DOHH2 (cell line): Measurements from ENCODE around the gene FRMD7.

Source experiments
- H3F3A ChIP-seq: fragments of 200-600 bp; sonication (generic), shearing (Covaris generic); 2 replicates; pipeline ENCODE4 v1.6.0; 2016; ENCODE audit warnings: antibody characterized with exemption, mild to moderate bottlenecking; ENCODE audit not compliant: control insufficient read depth, insufficient read depth
- H3K27ac ChIP-seq: fragments of 200-600 bp; sonication (generic); 2 replicates; pipeline ENCODE4 v1.5.1; 2014; ENCODE audit warnings: low read depth, mild to moderate bottlenecking, low read length, moderate library complexity
- H3K27me3 ChIP-seq: fragments of 200-600 bp; sonication (generic); 2 replicates; pipeline ENCODE4 v1.6.1; 2014; ENCODE audit warnings: mild to moderate bottlenecking, low read length, mixed read lengths; ENCODE audit not compliant: control insufficient read depth
- H3K36me3 ChIP-seq: fragments of 200-600 bp; sonication (generic); 2 replicates; pipeline ENCODE4 v1.6.1; 2014; ENCODE audit warnings: mild to moderate bottlenecking, low read length, moderate library complexity, mixed read lengths; ENCODE audit not compliant: control insufficient read depth
- H3K4me1 ChIP-seq: fragments of 200-600 bp; sonication (generic); 2 replicates; pipeline ENCODE4 v1.6.1; 2014; ENCODE audit warnings: mild to moderate bottlenecking, low read length, mixed read lengths; ENCODE audit not compliant: control insufficient read depth
- H3K4me2 ChIP-seq: fragments of 200-600 bp; sonication (generic); 2 replicates; pipeline ENCODE4 v1.6.0; 2014; ENCODE audit warnings: mild to moderate bottlenecking, low read length, moderate library complexity
- H3K4me3 ChIP-seq: fragments of 200-600 bp; sonication (generic); 2 replicates; pipeline ENCODE4 v1.5.1; 2014; ENCODE audit warnings: mild to moderate bottlenecking, low read length, mixed read lengths
- H3K79me2 ChIP-seq: fragments of 200-600 bp; sonication (generic); 2 replicates; pipeline ENCODE4 v1.6.1; 2014; ENCODE audit warnings: mild to moderate bottlenecking, low read length, mixed read lengths; ENCODE audit not compliant: control insufficient read depth
- H3K9me2 ChIP-seq: fragments of 200-600 bp; sonication (generic); replicated peaks from 2 replicates; pipeline ENCODE4 v1.6.1; 2014; ENCODE audit warnings: mild to moderate bottlenecking, low read length, mixed read lengths; ENCODE audit not compliant: control insufficient read depth
- H3K9me3 ChIP-seq: fragments of 200-600 bp; sonication (generic); 2 replicates; pipeline ENCODE4 v1.6.1; 2014; ENCODE audit warnings: antibody characterized with exemption, low read length, mixed read lengths; ENCODE audit not compliant: control insufficient read depth, insufficient read depth
- H4K20me1 ChIP-seq: fragments of 200-600 bp; sonication (generic); 2 replicates; pipeline ENCODE4 v1.6.0; 2014; ENCODE audit warnings: low read depth, mild to moderate bottlenecking, antibody characterized with exemption, low read length, moderate library complexity; ENCODE audit not compliant: control insufficient read depth, insufficient read depth
- CTCF ChIP-seq: fragments of 200-600 bp; sonication (generic); IDR thresholded peaks from one replicate; pipeline ENCODE4 v1.5.1; 2014; ENCODE audit warnings: antibody characterized with exemption, mild to moderate bottlenecking, low read depth, low read length; ENCODE audit not compliant: poor library complexity, severe bottlenecking
- EZH2phosphoT487 ChIP-seq: fragments of 200-600 bp; sonication (generic); IDR thresholded peaks from 2 replicates; pipeline ENCODE4 v1.6.1; 2017; ENCODE audit warnings: borderline replicate concordance, mild to moderate bottlenecking, antibody characterized with exemption, low read length, moderate library complexity, mixed read lengths

Gene FRMD7

DNA sequence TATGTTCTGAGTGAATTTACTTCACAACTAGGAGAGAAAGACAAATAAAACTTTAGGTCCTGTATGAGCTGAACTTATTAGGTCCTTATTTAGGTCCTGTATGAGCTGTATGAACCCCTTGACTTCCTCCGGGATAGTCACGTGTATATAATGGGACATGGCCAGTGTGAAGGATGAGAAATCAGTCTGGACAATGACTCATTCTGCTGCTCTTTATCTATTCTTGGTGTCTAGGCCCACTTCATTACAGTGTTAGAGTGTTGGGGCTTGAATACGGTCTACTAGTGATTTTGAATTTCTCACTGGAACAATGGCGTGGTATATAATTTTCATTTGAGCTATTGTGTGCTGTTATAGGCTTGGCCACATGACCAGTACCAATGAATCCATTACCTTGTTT lies 82.9 kb downstream of the FRMD7 start:
- TF ChIP-seq CTCF: no peak
- TF ChIP-seq EZH2phosphoT487: no peak
- no peaks in the 10 kb centered on the region for H3K4me1 ChIP-seq
- no peak overlapping the region for H3K4me3 ChIP-seq
- peaks cover 82% of the 10 kb centered on the region for H3K79me2 ChIP-seq
- H3K36me3 ChIP-seq: no peaks in the 10 kb centered on the region; the same call in 1 of the 2 replicates
- H3K27me3 ChIP-seq: no peaks in the 10 kb centered on the region
- no peak overlapping the region for H3K27ac ChIP-seq
- no peaks in the 10 kb centered on the region for H3K9me3 ChIP-seq
- H3K4me2 ChIP-seq: no peak overlapping the region
- H4K20me1 ChIP-seq: no peaks in the 10 kb centered on the region
- H3F3A ChIP-seq: no peaks in the 10 kb centered on the region
- no peaks in the 10 kb centered on the region for H3K9me2 ChIP-seq

DNA sequence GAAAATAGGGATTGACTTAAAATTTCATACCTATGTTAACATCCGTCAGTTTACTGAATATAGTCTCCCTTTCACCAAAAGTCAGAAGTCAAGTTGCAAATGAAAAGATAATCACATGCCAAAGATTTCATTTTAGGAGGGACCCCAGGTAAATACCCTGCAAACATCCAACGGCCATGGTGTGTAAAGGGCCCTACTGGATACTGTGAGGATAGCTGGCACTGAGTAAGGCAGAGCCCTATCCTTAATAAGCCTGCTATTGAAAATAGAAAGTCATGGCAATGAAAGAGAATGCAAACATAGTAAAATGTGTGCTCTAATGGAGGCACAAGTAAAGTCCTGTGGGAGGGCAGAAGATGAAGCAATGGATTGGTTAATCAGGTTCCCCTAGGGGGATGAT lies 83.8 kb downstream of the FRMD7 start:
- Histone ChIP-seq H4K20me1 (no peaks in the 10 kb centered on the region), H3K27me3 (no peaks in the 10 kb centered on the region), H3K4me2 (no peak overlapping the region), H3K9me3 (no peaks in the 10 kb centered on the region), H3F3A (no peaks in the 10 kb centered on the region), H3K79me2 (peaks cover 87% of the 10 kb centered on the region), H3K4me3 (no peak overlapping the region), H3K9me2 (no peaks in the 10 kb centered on the region), H3K36me3 (no peaks in the 10 kb centered on the region; the same call in 1 of the 2 replicates), H3K27ac (no peak overlapping the region), H3K4me1 (no peaks in the 10 kb centered on the region)
- TF ChIP-seq EZH2phosphoT487 (no peak), CTCF (no peak)

- H3F3A ChIP-seq: no peaks in the 10 kb centered on the region
- peaks cover 95% of the 10 kb centered on the region for H3K79me2 ChIP-seq
- H3K9me2 ChIP-seq: no peaks in the 10 kb centered on the region
- no peak overlapping the region for H3K27ac ChIP-seq
- peaks cover 3% of the 10 kb centered on the region for H3K4me1 ChIP-seq
- H3K4me2 ChIP-seq: no peak overlapping the region
- H3K9me3 ChIP-seq: no peaks in the 10 kb centered on the region
- no peak overlapping the region for H3K4me3 ChIP-seq
- H3K27me3 ChIP-seq: no peaks in the 10 kb centered on the region
- no peak for TF ChIP-seq EZH2phosphoT487
- no peak for TF ChIP-seq CTCF
- H4K20me1 ChIP-seq: no peaks in the 10 kb centered on the region
- no peaks in the 10 kb centered on the region for H3K36me3 ChIP-seq
Measured at GRCh38 chrX:132041015-132041414, 86.8 kb downstream of the FRMD7 start.

DNA sequence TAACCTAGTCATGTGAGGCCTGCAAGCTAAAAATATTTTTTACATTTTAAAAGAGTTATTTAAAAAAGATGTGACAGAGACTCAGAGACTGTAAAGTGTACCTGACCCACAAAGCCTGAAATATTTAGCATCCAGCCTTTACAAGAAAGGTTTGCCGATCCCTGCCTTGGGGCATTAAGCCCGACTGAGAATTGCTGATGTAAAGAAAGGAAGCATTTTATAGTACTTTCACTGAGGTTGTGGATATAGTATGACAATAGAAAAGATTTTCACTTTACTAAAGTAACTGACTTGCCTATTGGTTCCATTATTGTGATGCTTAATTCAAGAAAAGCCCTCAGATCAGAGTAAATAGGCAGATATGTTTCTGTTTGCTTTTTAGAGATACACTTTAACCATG lies 87.8 kb downstream of the FRMD7 start:
- H3K9me3 ChIP-seq: no peaks in the 10 kb centered on the region
- H3K27me3 ChIP-seq: no peaks in the 10 kb centered on the region
- H3K36me3 ChIP-seq: no peaks in the 10 kb centered on the region; the same call in 1 of the 2 replicates
- H4K20me1 ChIP-seq: no peaks in the 10 kb centered on the region
- no peak overlapping the region for H3K4me2 ChIP-seq
- H3F3A ChIP-seq: no peaks in the 10 kb centered on the region
- no peak overlapping the region for H3K27ac ChIP-seq
- no peaks in the 10 kb centered on the region for H3K9me2 ChIP-seq
- no peak overlapping the region for H3K4me3 ChIP-seq
- peaks cover 12% of the 10 kb centered on the region for H3K4me1 ChIP-seq
- TF ChIP-seq CTCF: no peak
- no peak for TF ChIP-seq EZH2phosphoT487
- H3K79me2 ChIP-seq: peaks cover 95% of the 10 kb centered on the region
